Measurements from ENCODE around the gene SHCBP1L. TPM values are rescaled to one million over a fixed set of nuclear protein-coding genes. Genes with fewer than 3 reads are reported as not detected.

The SHCBP1L gene
- under 1 TPM; 0.33 to 0.50 (median 0.46) TPM for polyA plus RNA-seq (ENCODE audit: insufficient read length in 4 of 4)

GRCh38 chr1:182952677-182953444 is at the start of gene SHCBP1L:
TSS of gene SHCBP1L (minus strand) at chr1:182953166. CDS start at chr1:182953133, 33 bp downstream.
- no peak for DNase-seq (ENCODE audit: low read depth in 4 of 4, low spot score in 3 of 4)

GRCh38 chr1:183002267-183002666 is 49.3 kb upstream of the SHCBP1L start:
- DNase-seq (ENCODE audit: low read depth in 4 of 4, low spot score in 3 of 4): no peak

- DNase-seq (ENCODE audit: low read depth in 4 of 4, low spot score in 3 of 4): no peak
These were observed 47.4 kb upstream of the SHCBP1L start for GRCh38 chr1:183000167-183000962.

GRCh38 chr1:182998482-182998881 is 45.5 kb upstream of the SHCBP1L start:
- no peak for DNase-seq (ENCODE audit: low read depth in 4 of 4, low spot score in 3 of 4)

GRCh38 chr1:182996816-182997215 is 43.9 kb upstream of the SHCBP1L start:
- DNase-seq (ENCODE audit: low read depth in 4 of 4, low spot score in 3 of 4): no peak

- DNase-seq (ENCODE audit: low read depth in 4 of 4, low spot score in 3 of 4): no peak
These were observed 42.9 kb upstream of the SHCBP1L start for GRCh38 chr1:182995894-182996293.

GRCh38 chr1:182993746-182994145 is 40.8 kb upstream of the SHCBP1L start:
- DNase-seq (ENCODE audit: low read depth in 4 of 4, low spot score in 3 of 4): no peak

- no peak for DNase-seq (ENCODE audit: low read depth in 4 of 4, low spot score in 3 of 4)
These were observed 37.6 kb upstream of the SHCBP1L start for GRCh38 chr1:182990413-182991144.

- no peak for DNase-seq (ENCODE audit: low read depth in 4 of 4, low spot score in 3 of 4)
These were observed 32.9 kb upstream of the SHCBP1L start for GRCh38 chr1:182985876-182986275.

- no peak for DNase-seq (ENCODE audit: low read depth in 4 of 4, low spot score in 3 of 4)
These were observed 31.7 kb upstream of the SHCBP1L start for GRCh38 chr1:182984621-182985020.

GRCh38 chr1:182984138-182984537 is 31.2 kb upstream of the SHCBP1L start:
- DNase-seq (ENCODE audit: low read depth in 4 of 4, low spot score in 3 of 4): no peak

GRCh38 chr1:182978151-182978853 is 25.3 kb upstream of the SHCBP1L start:
- DNase-seq (ENCODE audit: low read depth in 4 of 4, low spot score in 3 of 4): no peak

- no peak for DNase-seq (ENCODE audit: low read depth in 4 of 4, low spot score in 3 of 4)
These were observed 24.5 kb upstream of the SHCBP1L start for GRCh38 chr1:182977480-182977879.

GRCh38 chr1:182974506-182975191 is 21.7 kb upstream of the SHCBP1L start:
- DNase-seq (ENCODE audit: low read depth in 4 of 4, low spot score in 3 of 4): no peak

GRCh38 chr1:182972829-182973228 is 19.9 kb upstream of the SHCBP1L start:
- no peak for DNase-seq (ENCODE audit: low read depth in 4 of 4, low spot score in 3 of 4)

- no peak for DNase-seq (ENCODE audit: low read depth in 4 of 4, low spot score in 3 of 4)
These were observed 19.3 kb upstream of the SHCBP1L start for GRCh38 chr1:182972231-182972630.

GRCh38 chr1:182971219-182971618 is 18.3 kb upstream of the SHCBP1L start:
- DNase-seq (ENCODE audit: low read depth in 4 of 4, low spot score in 3 of 4): no peak

GRCh38 chr1:182968836-182969734 is 16.1 kb upstream of the SHCBP1L start:
- DNase-seq (ENCODE audit: low read depth in 4 of 4, low spot score in 3 of 4): no peak

All from right renal pelvis (tissue), 4 donors.